Nephron progenitor cell (in vitro differentiated cells): ENCODE measurements around the gene ZDHHC11.
A peak's percentile ranks its signal among the peaks of the same experiment; 100 is the strongest.
"Not testable (repeated sequence)": the region's sequence is repeated elsewhere in the genome, so short reads cannot be mapped to it uniquely, and the experiment has no call there.

Source experiments
- DNase-seq: peaks from one replicate; pipeline ENCODE4 v3.0.0; 2021
- H3K27ac Mint-ChIP-seq: 2 replicates; pipeline ENCODE4 v1.8.0; 2021; ENCODE audit warnings: mild to moderate bottlenecking, moderate library complexity, mixed read lengths
- H3K27me3 Mint-ChIP-seq: 2 replicates; pipeline ENCODE4 v1.8.0; 2021; ENCODE audit warnings: mild to moderate bottlenecking, low read depth, mixed read lengths; ENCODE audit not compliant: poor library complexity
- H3K36me3 Mint-ChIP-seq: 2 replicates; pipeline ENCODE4 v1.8.0; 2021; ENCODE audit warnings: low read depth, mixed read lengths
- H3K4me1 Mint-ChIP-seq: 2 replicates; pipeline ENCODE4 v1.8.0; 2021; ENCODE audit warnings: mixed read lengths
- H3K4me3 Mint-ChIP-seq: 2 replicates; pipeline ENCODE4 v1.8.0; 2021; ENCODE audit warnings: mild to moderate bottlenecking, moderate library complexity, mixed read lengths
- H3K9me3 Mint-ChIP-seq: 2 replicates; pipeline ENCODE4 v1.8.0; 2021; ENCODE audit warnings: mild to moderate bottlenecking, moderate library complexity, mixed read lengths
- CTCF ChIP-seq: fragments of 200-600 bp; sonication (generic); IDR thresholded peaks from 2 replicates; pipeline ENCODE4 v1.5.0; 2021; ENCODE audit warnings: antibody characterized with exemption

The ZDHHC11 gene

GRCh38 chr5:882253-883183, 31.7 kb upstream of the ZDHHC11 start:
- Mint-ChIP-seq H3K4me1 (no peaks in the 10 kb centered on the region), H3K27ac (peak overlapping the region; percentile 23), H3K9me3 (no peaks in the 10 kb centered on the region), H3K36me3 (peaks cover 74% of the 10 kb centered on the region), H3K27me3 (no peaks in the 10 kb centered on the region), H3K4me3 (no peak overlapping the region)
- no peak for DNase-seq
- TF ChIP-seq CTCF = no peak

GRCh38 chr5:881551-881935, 30.8 kb upstream of the ZDHHC11 start:
- Mint-ChIP-seq H3K4me3 (no peak overlapping the region), H3K36me3 (peaks cover 73% of the 10 kb centered on the region), H3K4me1 (no peaks in the 10 kb centered on the region), H3K9me3 (no peaks in the 10 kb centered on the region), H3K27me3 (no peaks in the 10 kb centered on the region), H3K27ac (peak overlapping the region; percentile 54)
- no peak for TF ChIP-seq CTCF
- no peak for DNase-seq

GRCh38 chr5:880816-881550, 30.2 kb upstream of the ZDHHC11 start:
- Mint-ChIP-seq H3K27ac (no peak overlapping the region), H3K9me3 (no peaks in the 10 kb centered on the region), H3K27me3 (no peaks in the 10 kb centered on the region), H3K4me3 (no peak overlapping the region), H3K36me3 (peaks cover 73% of the 10 kb centered on the region), H3K4me1 (no peaks in the 10 kb centered on the region)
- no peak for TF ChIP-seq CTCF
- no peak for DNase-seq

- not testable (repeated sequence) for H3K27me3 Mint-ChIP-seq, H3K9me3 Mint-ChIP-seq, H3K27ac Mint-ChIP-seq, H3K4me3 Mint-ChIP-seq, DNase-seq, H3K4me1 Mint-ChIP-seq
- H3K36me3 Mint-ChIP-seq = peaks cover 76% of the 10 kb centered on the region
These were observed 27.9 kb upstream of the ZDHHC11 start for GRCh38 chr5:878677-879076.

GRCh38 chr5:878125-878524, 27.3 kb upstream of the ZDHHC11 start:
- no peak overlapping the region for H3K4me3 Mint-ChIP-seq
- peak overlapping the region; percentile 36 for H3K27ac Mint-ChIP-seq
- peaks cover 76% of the 10 kb centered on the region for H3K36me3 Mint-ChIP-seq

More at GRCh38 chr5:878125-878524, 27.3 kb upstream of the ZDHHC11 start:
- no peak for TF ChIP-seq CTCF
- H3K27me3 Mint-ChIP-seq = no peaks in the 10 kb centered on the region
- DNase-seq = no peak
- H3K9me3 Mint-ChIP-seq = no peaks in the 10 kb centered on the region
- H3K4me1 Mint-ChIP-seq = peaks cover 7% of the 10 kb centered on the region
